GM23248 (cell line): Measurements from ENCODE around the gene SNX20. TPM values are rescaled to one million over a fixed set of nuclear protein-coding genes. Genes with fewer than 3 reads are reported as not detected.

Source experiments
- DNase-seq: peaks from one replicate; pipeline ENCODE4 v3.0.0-alpha.2; 2015
- H2AFZ ChIP-seq: fragments of 200-600 bp; sonication (generic); 2 replicates; pipeline ENCODE4 v1.6.1; 2016; ENCODE audit warnings: antibody characterized with exemption
- H3F3A ChIP-seq: fragments of 200-600 bp; sonication (generic); 2 replicates; pipeline ENCODE4 v1.6.1; 2016; ENCODE audit warnings: mild to moderate bottlenecking, antibody characterized with exemption, mixed run types; ENCODE audit not compliant: insufficient read depth
- H3K27ac ChIP-seq: fragments of 200-600 bp; sonication (generic); 2 replicates; pipeline ENCODE4 v1.5.1; 2016; ENCODE audit warnings: mild to moderate bottlenecking
- H3K27me3 ChIP-seq: fragments of 200-600 bp; sonication (generic); replicated peaks from 2 replicates; pipeline ENCODE4 v1.6.1; 2016; ENCODE audit warnings: mild to moderate bottlenecking; ENCODE audit not compliant: insufficient read depth
- H3K36me3 ChIP-seq: fragments of 200-600 bp; sonication (generic); 2 replicates; pipeline ENCODE4 v1.6.1; 2016; ENCODE audit warnings: low read depth, mild to moderate bottlenecking
- H3K4me1 ChIP-seq: fragments of 200-600 bp; sonication (generic); 2 replicates; pipeline ENCODE4 v1.6.1; 2016; ENCODE audit warnings: mild to moderate bottlenecking; ENCODE audit not compliant: insufficient read depth
- H3K4me2 ChIP-seq: fragments of 200-600 bp; sonication (generic); one replicate; pipeline ENCODE4 v1.6.1; 2016; ENCODE audit warnings: mild to moderate bottlenecking; ENCODE audit not compliant: unreplicated experiment
- H3K4me3 ChIP-seq: fragments of 200-600 bp; sonication (generic); 2 replicates; pipeline ENCODE4 v1.5.1; 2016; ENCODE audit warnings: mild to moderate bottlenecking
- H3K79me2 ChIP-seq: fragments of 200-600 bp; sonication (generic); 2 replicates; pipeline ENCODE4 v1.6.1; 2016; ENCODE audit warnings: mild to moderate bottlenecking; ENCODE audit not compliant: insufficient read depth
- H3K9ac ChIP-seq: fragments of 200-600 bp; sonication (generic); 2 replicates; pipeline ENCODE4 v1.6.1; 2016; ENCODE audit warnings: mild to moderate bottlenecking
- H3K9me2 ChIP-seq: fragments of 200-600 bp; sonication (generic); 2 replicates; pipeline ENCODE4 v1.6.1; 2016; ENCODE audit warnings: mixed run types, mild to moderate bottlenecking, moderate library complexity; ENCODE audit not compliant: insufficient read depth
- H3K9me3 ChIP-seq: fragments of 200-600 bp; sonication (generic); one replicate; pipeline ENCODE4 v1.6.1; 2017; ENCODE audit warnings: low read depth
- H4K20me1 ChIP-seq: fragments of 200-600 bp; sonication (generic); 2 replicates; pipeline ENCODE4 v1.6.0; 2016; ENCODE audit not compliant: insufficient read depth
- EZH2 ChIP-seq: fragments of 200-600 bp; sonication (generic); IDR thresholded peaks from 2 replicates; pipeline ENCODE4 v1.6.1; 2018; ENCODE audit warnings: antibody characterized with exemption, mild to moderate bottlenecking; ENCODE audit not compliant: insufficient read depth, poor library complexity, severe bottlenecking
- EZH2phosphoT487 ChIP-seq: fragments of 200-600 bp; sonication (generic); IDR thresholded peaks from 2 replicates; pipeline ENCODE4 v1.6.1; 2018; ENCODE audit warnings: antibody characterized with exemption, moderate library complexity, mild to moderate bottlenecking, low read depth; ENCODE audit not compliant: insufficient read depth
- WGBS, 2 experiments: methylation state at CpG; one replicate each; pipeline ENCODE4 v1.1.6; 2015 to 2017; ENCODE audit warnings: low lambda C conversion rate in 2 of 2, low coverage in 1 of 2; ENCODE audit errors: missing lambda C conversion rate in 2 of 2; 5-methylcytosine and 5-hydroxymethylcytosine counted together
- in situ Hi-C: fragments of 300-500 bp; cut with MboI; formaldehyde crosslinking; loops from 2 replicates; pipeline ENCODE4 v1.15.0; 2020
- polyA plus RNA-seq: library from polyadenylated mRNA; unstranded; fragments of >200 nt; fragmentation: Nextera tagmentation; extraction: Ambion mirVana; gene quantifications from 2 replicates; pipeline ENCODE4 v1.2.1, GENCODE V29; 2016
- total RNA-seq: library from RNA; depleted of rRNA; stranded (reverse); fragments of >200 nt; shearing (Covaris generic); gene quantifications from 2 replicates; pipeline ENCODE4 v1.2.3, GENCODE V29; 2014

Gene SNX20
- total and polyA plus RNA-seq, 2 experiments from 2014 or later, result not detected

DNA sequence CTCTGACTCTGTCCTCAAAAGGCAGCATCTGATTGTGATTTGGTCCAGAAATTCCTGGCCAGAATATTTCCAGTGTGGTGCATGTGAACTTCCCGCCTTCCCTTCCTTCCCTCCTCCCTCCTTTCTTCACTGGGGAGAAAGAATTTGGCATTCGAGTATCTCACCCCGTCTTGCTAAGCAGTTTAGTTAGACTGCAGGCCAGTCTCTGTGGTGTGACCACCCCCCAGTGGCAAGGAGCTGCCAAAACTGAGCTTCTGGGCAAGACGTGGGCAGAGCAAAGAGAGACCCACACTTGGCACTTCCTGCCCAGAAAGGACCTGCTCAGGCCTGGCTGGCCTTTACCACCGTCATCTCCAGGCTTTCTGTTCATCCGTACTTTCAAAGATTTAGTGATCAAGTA is 36.4 kb downstream of the SNX20 start:
- no peak overlapping the region for H3K4me2 ChIP-seq
- H3K36me3 ChIP-seq, result no peaks in the 10 kb centered on the region
- no peak overlapping the region for H3K27ac ChIP-seq
- H3K79me2 ChIP-seq, result no peaks in the 10 kb centered on the region
- DNase-seq, result peak; percentile 39
- in situ Hi-C loops, result no loop called here
- peaks cover 4% of the 10 kb centered on the region; the same call in 1 of the 2 replicates for H3K27me3 ChIP-seq
- no peaks in the 10 kb centered on the region for H3F3A ChIP-seq
- H3K9me2 ChIP-seq, result no peaks in the 10 kb centered on the region
- H3K4me1 ChIP-seq, result no peaks in the 10 kb centered on the region
- H4K20me1 ChIP-seq, result no peaks in the 10 kb centered on the region
- TF ChIP-seq EZH2, result no peak
- H3K9me3 ChIP-seq, result no peaks in the 10 kb centered on the region
- no peak overlapping the region for H3K9ac ChIP-seq
- no peak overlapping the region for H3K4me3 ChIP-seq
- WGBS, 2 experiments, result 14 to 17% methylated on average over 6 of the region's 6 CpGs
- no peak overlapping the region for H2AFZ ChIP-seq

DNA sequence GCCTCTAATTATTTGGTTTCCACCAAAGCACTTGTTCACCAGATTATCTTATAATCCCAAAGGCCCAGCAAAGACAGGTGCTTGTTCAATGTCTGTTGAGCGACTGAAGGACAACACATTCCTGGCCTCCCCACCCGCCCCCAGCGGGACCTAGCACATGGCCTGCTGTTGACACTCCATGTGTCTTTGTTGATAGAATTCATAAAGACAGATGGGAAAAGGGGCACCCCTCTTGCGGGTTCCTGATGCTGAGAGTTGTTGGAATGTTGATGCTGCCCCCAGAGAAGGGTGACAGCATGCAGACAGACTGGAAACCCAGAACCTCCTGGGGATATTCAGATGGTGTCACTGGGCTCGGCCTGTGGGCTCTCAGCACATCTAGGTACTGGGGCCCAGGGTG is 36.9 kb downstream of the SNX20 start:
- Histone ChIP-seq H3K36me3 (no peaks in the 10 kb centered on the region), H3F3A (no peaks in the 10 kb centered on the region), H3K9ac (no peak overlapping the region), H3K4me1 (no peaks in the 10 kb centered on the region), H3K4me3 (no peak overlapping the region), H4K20me1 (no peaks in the 10 kb centered on the region), H3K9me2 (no peaks in the 10 kb centered on the region), H3K27me3 (peaks cover 4% of the 10 kb centered on the region; the same call in 1 of the 2 replicates), H3K79me2 (no peaks in the 10 kb centered on the region), H3K4me2 (no peak overlapping the region), H3K9me3 (no peaks in the 10 kb centered on the region), H2AFZ (no peak overlapping the region), H3K27ac (no peak overlapping the region)
- WGBS, 2 experiments, result 57 to 67% methylated on average over 5 of the region's 5 CpGs
- no peak for DNase-seq
- in situ Hi-C loops, result no loop called here
- TF ChIP-seq EZH2phosphoT487, result no peak
- no peak for TF ChIP-seq EZH2

DNA sequence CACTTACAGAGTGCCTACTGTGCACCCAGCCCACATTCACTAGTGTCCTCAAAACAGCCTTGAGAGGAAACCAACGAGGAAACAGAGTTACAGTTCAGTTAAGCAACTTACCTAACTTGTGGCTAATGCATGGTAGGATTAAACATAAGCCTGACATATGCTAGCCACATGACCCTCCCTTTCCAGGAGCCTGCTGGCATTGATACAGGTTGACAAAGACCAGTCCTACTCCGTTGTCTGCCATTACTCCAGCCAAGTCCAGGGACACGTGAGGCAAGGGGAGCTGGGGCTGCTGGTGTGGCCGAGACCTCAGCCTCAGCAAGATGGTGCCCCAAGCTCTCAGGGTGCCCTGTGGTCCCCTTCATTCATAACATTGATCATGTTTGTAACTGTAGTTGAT is 37.9 kb downstream of the SNX20 start:
- DNase-seq, result no peak
- Histone ChIP-seq H3F3A (no peaks in the 10 kb centered on the region), H4K20me1 (no peaks in the 10 kb centered on the region), H3K4me3 (no peak overlapping the region), H3K4me1 (no peaks in the 10 kb centered on the region), H3K9me2 (no peaks in the 10 kb centered on the region), H3K36me3 (no peaks in the 10 kb centered on the region), H3K79me2 (no peaks in the 10 kb centered on the region), H3K27me3 (peaks cover 4% of the 10 kb centered on the region; the same call in 1 of the 2 replicates), H3K4me2 (no peak overlapping the region), H2AFZ (no peak overlapping the region), H3K27ac (no peak overlapping the region), H3K9ac (no peak overlapping the region), H3K9me3 (no peaks in the 10 kb centered on the region)
- no peak for TF ChIP-seq EZH2phosphoT487
- TF ChIP-seq EZH2, result no peak
- in situ Hi-C loops, result no loop called here
- WGBS, 2 experiments, result 23 to 25% methylated on average over 4 of the region's 4 CpGs

DNA sequence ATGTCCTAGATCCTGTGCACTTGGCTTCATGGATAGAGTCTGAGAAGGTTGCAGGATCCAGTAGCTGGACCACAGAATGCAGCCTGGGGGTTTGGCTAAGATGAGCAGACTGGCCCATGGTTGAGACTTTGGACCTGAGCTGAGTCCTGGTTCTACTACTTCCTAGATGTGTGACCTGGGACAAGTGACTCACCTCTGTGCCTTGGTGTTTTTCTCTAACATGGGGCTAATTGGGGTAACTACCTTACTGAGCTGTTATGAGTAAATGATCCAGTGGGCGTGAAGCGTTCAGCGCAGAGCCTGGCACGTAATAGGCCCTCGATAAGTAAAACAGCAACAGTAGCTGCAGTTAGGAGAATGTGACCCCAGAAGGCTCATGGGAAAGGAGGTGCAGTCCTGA is 38.8 kb downstream of the SNX20 start:
- Histone ChIP-seq H3K4me2 (no peak overlapping the region), H2AFZ (no peak overlapping the region), H4K20me1 (no peaks in the 10 kb centered on the region), H3K4me3 (no peak overlapping the region), H3K79me2 (no peaks in the 10 kb centered on the region), H3K9ac (no peak overlapping the region), H3K27ac (no peak overlapping the region), H3K9me3 (no peaks in the 10 kb centered on the region), H3F3A (no peaks in the 10 kb centered on the region), H3K9me2 (no peaks in the 10 kb centered on the region), H3K36me3 (no peaks in the 10 kb centered on the region), H3K4me1 (no peaks in the 10 kb centered on the region), H3K27me3 (peaks cover 4% of the 10 kb centered on the region; the same call in 1 of the 2 replicates)
- TF ChIP-seq EZH2phosphoT487, result no peak
- TF ChIP-seq EZH2, result no peak
- in situ Hi-C loops, result no loop called here
- DNase-seq, result no peak
- 84 to 89% methylated on average over 5 of the region's 5 CpGs for WGBS, 2 experiments

DNA sequence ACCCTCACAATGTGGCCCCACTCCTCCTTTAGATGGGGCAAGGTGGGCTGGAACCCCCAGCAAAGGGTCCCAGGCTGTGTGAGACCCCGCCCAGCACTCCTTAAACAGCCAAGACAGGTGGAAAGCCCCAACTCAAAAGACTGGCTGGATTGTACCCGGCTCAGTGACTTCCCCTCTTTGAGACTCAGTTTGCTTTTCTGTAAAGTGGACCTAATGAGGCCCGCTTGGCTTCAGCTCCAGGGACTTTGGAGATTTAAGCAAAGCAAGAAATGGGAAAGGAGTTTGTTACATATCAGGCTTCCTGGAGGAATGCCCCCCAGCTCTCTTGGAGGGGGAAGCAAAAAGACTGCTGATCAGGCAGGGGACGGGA is 39.3 kb downstream of the SNX20 start:
- TF ChIP-seq EZH2 (no peak), EZH2phosphoT487 (no peak)
- Histone ChIP-seq H3K36me3 (no peaks in the 10 kb centered on the region), H3K4me3 (no peak overlapping the region), H3K4me1 (no peaks in the 10 kb centered on the region), H2AFZ (no peak overlapping the region), H3F3A (no peaks in the 10 kb centered on the region), H3K27me3 (peaks cover 4% of the 10 kb centered on the region; the same call in 1 of the 2 replicates), H4K20me1 (no peaks in the 10 kb centered on the region), H3K79me2 (no peaks in the 10 kb centered on the region), H3K9me3 (no peaks in the 10 kb centered on the region), H3K27ac (no peak overlapping the region), H3K9ac (no peak overlapping the region), H3K9me2 (no peaks in the 10 kb centered on the region), H3K4me2 (no peak overlapping the region)
- WGBS, 2 experiments, result 68 to 76% methylated on average over 4 of the region's 4 CpGs
- DNase-seq, result no peak
- in situ Hi-C loops, result no loop called here
